Brain pericyte (primary cell): ENCODE measurements around the gene RIMBP2.

Source experiments
- DNase-seq: peaks from one replicate; pipeline ENCODE4 v3.0.0-alpha.2; 2012; ENCODE audit warnings: low read depth, low spot score

The RIMBP2 gene

GRCh38 chr12:130374083-130374482 lies 342.0 kb downstream of the RIMBP2 start:
- no peak for DNase-seq

GRCh38 chr12:130372936-130373335 lies 343.2 kb downstream of the RIMBP2 start:
- no peak for DNase-seq

GRCh38 chr12:130371296-130371695 lies 344.8 kb downstream of the RIMBP2 start:
- no peak for DNase-seq

- DNase-seq: no peak
These were observed 346.3 kb downstream of the RIMBP2 start for GRCh38 chr12:130369816-130370215.

- DNase-seq: no peak
These were observed 348.6 kb downstream of the RIMBP2 start for GRCh38 chr12:130367523-130367922.

GRCh38 chr12:130367003-130367402 lies 349.1 kb downstream of the RIMBP2 start:
- no peak for DNase-seq

GRCh38 chr12:130366159-130366558 lies 349.9 kb downstream of the RIMBP2 start:
- no peak for DNase-seq

GRCh38 chr12:130364578-130364977 lies 351.5 kb downstream of the RIMBP2 start:
- no peak for DNase-seq

GRCh38 chr12:130362060-130362459 lies 354.0 kb downstream of the RIMBP2 start:
- no peak for DNase-seq

- no peak for DNase-seq
These were observed 358.3 kb downstream of the RIMBP2 start for GRCh38 chr12:130357729-130358330.

- DNase-seq: no peak
These were observed 358.9 kb downstream of the RIMBP2 start for GRCh38 chr12:130357241-130357640.

GRCh38 chr12:130356222-130356621 lies 359.9 kb downstream of the RIMBP2 start:
- no peak for DNase-seq

GRCh38 chr12:130354407-130354806 lies 361.7 kb downstream of the RIMBP2 start:
- no peak for DNase-seq

GRCh38 chr12:130353081-130353480 lies 363.0 kb downstream of the RIMBP2 start:
- no peak for DNase-seq

GRCh38 chr12:130351326-130351725 lies 364.8 kb downstream of the RIMBP2 start:
- no peak for DNase-seq

GRCh38 chr12:130350715-130351114 lies 365.4 kb downstream of the RIMBP2 start:
- DNase-seq: no peak

GRCh38 chr12:130347588-130347987 lies 368.5 kb downstream of the RIMBP2 start:
- DNase-seq: no peak
